Spleen (tissue), 11 donors: ENCODE data around the gene ITFG1. TPM values are rescaled to one million over a fixed set of nuclear protein-coding genes. Genes with fewer than 3 reads are reported as not detected.

ENCODE experiments used
- DNase-seq: peaks from one replicate; pipeline ENCODE4 v3.0.0-alpha.2; 2020
- H3K27ac ChIP-seq, 8 donors: fragments of 200-600 bp; sonication (generic) in 7 of 8; 1 replicate in 4 of 8; 2 replicates in 4 of 8; pipeline versions ENCODE4 v1.5.0 to v1.8.0; 2016 to 2021; ENCODE audit warnings: inconsistent platforms in 4 of 8, mild to moderate bottlenecking in 4 of 8, moderate library complexity in 1 of 8
- H3K27me3 ChIP-seq, 7 donors: fragments of 200-600 bp; sonication (generic) in 6 of 7; replicated peaks in 1 of 7; 1 replicate in 4 of 7; 2 replicates in 3 of 7; pipeline versions ENCODE4 v1.5.0 to v1.8.0; 2016 to 2021; ENCODE audit warnings: inconsistent platforms in 3 of 7, mild to moderate bottlenecking in 1 of 7
- H3K36me3 ChIP-seq, 6 donors: fragments of 200-600 bp; sonication (generic) in 5 of 6; 1 replicate in 4 of 6; 2 replicates in 2 of 6; pipeline versions ENCODE4 v1.5.0 to v1.8.0; 2016 to 2021; ENCODE audit warnings: inconsistent platforms in 2 of 6
- H3K4me1 ChIP-seq, 6 donors: fragments of 200-600 bp; sonication (generic) in 5 of 6; 1 replicate in 3 of 6; 2 replicates in 3 of 6; pipeline versions ENCODE4 v1.5.0 to v1.8.0; 2016 to 2021; ENCODE audit warnings: inconsistent platforms in 3 of 6
- H3K4me3 ChIP-seq, 8 donors: fragments of 200-600 bp; sonication (generic) in 7 of 8; 1 replicate in 4 of 8; 2 replicates in 4 of 8; pipeline versions ENCODE4 v1.5.0 to v1.8.0; 2016 to 2021; ENCODE audit warnings: inconsistent platforms in 4 of 8, mild to moderate bottlenecking in 4 of 8, moderate library complexity in 2 of 8
- H3K9me3 ChIP-seq, 8 donors: fragments of 200-600 bp; sonication (generic) in 7 of 8; 1 replicate in 4 of 8; 2 replicates in 4 of 8; pipeline versions ENCODE4 v1.5.0 to v1.8.0; 2016 to 2021; ENCODE audit warnings: inconsistent platforms in 4 of 8
- POLR2A ChIP-seq, 3 donors: fragments of 450-650 bp; IDR thresholded peaks; one replicate each; pipeline ENCODE4 v1.5.1; 2017; ENCODE audit warnings: antibody characterized with exemption in 3 of 3, mild to moderate bottlenecking in 1 of 3
- POLR2AphosphoS5 ChIP-seq, 3 donors: sonication (generic); formaldehyde crosslinking; IDR thresholded peaks; one replicate each; pipeline ENCODE4 v1.5.1; 2017; ENCODE audit warnings: antibody characterized with exemption in 3 of 3
- WGBS, 5 donors: extraction: QIAGEN DNeasy Blood & Tissue Kit in 3 of 5; methylation state at CpG; one replicate each; pipeline versions ENCODE4 v1.1.5 to v1.1.7; 2013 to 2018; 5-methylcytosine and 5-hydroxymethylcytosine counted together
- intact Hi-C: fragments of 100-400 bp; cut with DNase I; formaldehyde crosslinking; loops from one replicate; pipeline ENCODE4 v1.15.0; 2023; ENCODE audit warnings: low total_unique reads
- polyA plus RNA-seq, 3 donors: library from polyadenylated mRNA; stranded (reverse); fragments of 200-250 nt; gene quantifications; one replicate each; pipeline ENCODE4 v1.2.1, GENCODE V29; 2013
- total RNA-seq, 7 donors: library from RNA; depleted of rRNA in 3 of 7; stranded (reverse); fragments of >200 nt in 3 of 7; fragmentation: NEBNext Ultra II Directional in 4 of 7; extraction: Animal tissue kit (Norgen Biotek cat#: 25700) in 4 of 7; gene quantifications; one replicate each; pipeline versions ENCODE4 v1.1.0 to v1.2.1, GENCODE V29; 2016 to 2021
- TF ChIP-seq, protein P1 (sequence below), 11 experiments: fragments of 200-600 bp in 7 of 11; fragments of 450-650 bp in 4 of 11; sonication (generic) in 4 of 11; IDR thresholded peaks in 8 of 11; conservative IDR thresholded peaks in 3 of 11; 1 replicate in 7 of 11; 2 replicates in 4 of 11; pipeline versions ENCODE4 v1.4.0 to v1.8.0; 2016 to 2021; ENCODE audit warnings: antibody characterized with exemption in 11 of 11, inconsistent platforms in 4 of 11, mild to moderate bottlenecking in 1 of 11
- donor health status: healthy with polysubstance abuse.
- donor health status: DM: no; HTN: no; CAD: no; lungs with moderate emphysema.
- donor health status: DM: no; HTN: no; CAD: no.
- donor health status: Bipolar disorder and iron deficiency.
- donor health status: healthy.
- donor health status: DM: no; HTN: no; CAD: no.
- donor health status: DM: yes; HTN: yes; CAD: no.

Gene ITFG1
- total and polyA plus RNA-seq, 10 donors = 9.0 to 62.3 (median 47.6) TPM

GRCh38 chr16:47317465-47318240, 143.2 kb downstream of the ITFG1 start:
- no peak for DNase-seq
- no peaks in the 10 kb centered on the region for H3K27me3 ChIP-seq
- intact Hi-C loops = no loop called here
- TF ChIP-seq POLR2AphosphoS5 (IDR thresholded peaks at IDR 0.05) (no peak), POLR2A (IDR thresholded peaks at IDR 0.05) (no peak)
- TF ChIP-seq, protein P1, sequence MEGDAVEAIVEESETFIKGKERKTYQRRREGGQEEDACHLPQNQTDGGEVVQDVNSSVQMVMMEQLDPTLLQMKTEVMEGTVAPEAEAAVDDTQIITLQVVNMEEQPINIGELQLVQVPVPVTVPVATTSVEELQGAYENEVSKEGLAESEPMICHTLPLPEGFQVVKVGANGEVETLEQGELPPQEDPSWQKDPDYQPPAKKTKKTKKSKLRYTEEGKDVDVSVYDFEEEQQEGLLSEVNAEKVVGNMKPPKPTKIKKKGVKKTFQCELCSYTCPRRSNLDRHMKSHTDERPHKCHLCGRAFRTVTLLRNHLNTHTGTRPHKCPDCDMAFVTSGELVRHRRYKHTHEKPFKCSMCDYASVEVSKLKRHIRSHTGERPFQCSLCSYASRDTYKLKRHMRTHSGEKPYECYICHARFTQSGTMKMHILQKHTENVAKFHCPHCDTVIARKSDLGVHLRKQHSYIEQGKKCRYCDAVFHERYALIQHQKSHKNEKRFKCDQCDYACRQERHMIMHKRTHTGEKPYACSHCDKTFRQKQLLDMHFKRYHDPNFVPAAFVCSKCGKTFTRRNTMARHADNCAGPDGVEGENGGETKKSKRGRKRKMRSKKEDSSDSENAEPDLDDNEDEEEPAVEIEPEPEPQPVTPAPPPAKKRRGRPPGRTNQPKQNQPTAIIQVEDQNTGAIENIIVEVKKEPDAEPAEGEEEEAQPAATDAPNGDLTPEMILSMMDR (IDR thresholded peaks at IDR 0.05 in 8 of 11, conservative IDR thresholded peaks at IDR 0.05 in 3 of 11) = no peak
- 84 to 91% (median 87%) methylated on average over 7 of the region's 7 CpGs for WGBS, 5 donors
- no peaks in the 10 kb centered on the region for H3K9me3 ChIP-seq
- no peak overlapping the region for H3K27ac ChIP-seq
- H3K4me1 ChIP-seq = no peaks in the 10 kb centered on the region
- H3K36me3 ChIP-seq = peaks cover 0 to 3% (median 0%) of the 10 kb centered on the region in 6 donors
- H3K4me3 ChIP-seq = no peak overlapping the region

GRCh38 chr16:47316442-47317015, 144.3 kb downstream of the ITFG1 start:
- Histone ChIP-seq H3K9me3 (no peaks in the 10 kb centered on the region), H3K27me3 (no peaks in the 10 kb centered on the region), H3K4me1 (no peaks in the 10 kb centered on the region), H3K27ac (no peak overlapping the region), H3K4me3 (no peak overlapping the region), H3K36me3 (peaks cover 0 to 3% (median 0%) of the 10 kb centered on the region in 6 donors)
- intact Hi-C loops = no loop called here
- 77 to 90% (median 86%) methylated on average over 2 of the region's 2 CpGs for WGBS, 5 donors
- no peak for DNase-seq
- no peak for TF ChIP-seq POLR2A (IDR thresholded peaks at IDR 0.05)
- TF ChIP-seq POLR2AphosphoS5 (IDR thresholded peaks at IDR 0.05) = no peak
- TF ChIP-seq, protein P1 (IDR thresholded peaks at IDR 0.05 in 8 of 11, conservative IDR thresholded peaks at IDR 0.05 in 3 of 11) = no peak

DNA sequence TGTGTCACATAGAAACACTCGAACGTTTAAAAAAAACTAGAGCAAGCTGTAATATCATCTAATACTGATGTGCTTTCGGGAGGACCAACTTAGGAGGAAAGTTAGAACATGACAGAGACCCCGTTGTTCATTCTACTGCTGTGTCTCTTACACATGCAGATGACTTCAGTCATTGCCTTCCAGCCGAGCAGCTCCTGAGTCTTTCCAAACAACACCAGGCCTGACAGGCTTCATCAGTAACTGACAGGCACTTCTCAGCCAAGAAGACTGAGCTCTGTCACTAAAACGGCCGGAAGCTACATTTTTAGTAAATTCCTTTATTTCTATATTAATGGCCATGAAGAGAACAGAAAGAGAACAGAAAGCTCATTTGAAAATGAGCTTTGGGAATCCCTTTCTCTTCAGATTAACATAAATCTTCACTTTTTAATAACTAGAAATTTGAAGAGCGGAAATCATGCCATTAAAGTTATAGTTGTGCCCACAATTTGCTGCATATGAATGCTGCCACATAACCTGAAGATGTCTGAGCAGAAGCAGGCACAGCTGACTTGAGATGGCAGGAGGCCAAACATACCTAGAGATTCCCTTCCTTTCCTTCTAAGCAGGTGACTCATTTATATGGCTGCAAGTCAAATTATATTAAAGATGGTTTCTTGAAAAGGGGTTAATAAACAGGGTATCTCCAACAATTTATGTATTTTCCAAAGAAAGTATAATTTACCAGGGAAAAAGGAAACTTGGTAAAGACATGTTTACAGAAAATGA, 148.9 kb downstream of the ITFG1 start:
- H3K4me1 ChIP-seq = peaks cover 0 to 10% (median 0%) of the 10 kb centered on the region in 6 donors
- no peak for DNase-seq
- no peak overlapping the region for H3K4me3 ChIP-seq
- intact Hi-C loops = no loop called here
- TF ChIP-seq POLR2AphosphoS5 (IDR thresholded peaks at IDR 0.05) = no peak
- TF ChIP-seq, protein P1 (IDR thresholded peaks at IDR 0.05 in 8 of 11, conservative IDR thresholded peaks at IDR 0.05 in 3 of 11) = no peak
- TF ChIP-seq POLR2A (IDR thresholded peaks at IDR 0.05) = no peak
- H3K9me3 ChIP-seq = no peaks in the 10 kb centered on the region
- no peaks in the 10 kb centered on the region for H3K27me3 ChIP-seq
- no peak overlapping the region for H3K27ac ChIP-seq
- WGBS, 5 donors = 83 to 91% (median 86%) methylated on average over 8 of the region's 8 CpGs
- H3K36me3 ChIP-seq = peaks cover 0 to 47% (median 6%) of the 10 kb centered on the region in 6 donors
